DND-41 (cell line): ENCODE measurements around the gene SLC10A7.

Experiments used
- ATAC-seq: fragments of 200-7000 bp; cut with Tn5 transposase; 3 replicates; pipeline ENCODE4 v1.9.1; 2021; ENCODE audit warnings: low read depth; ENCODE audit not compliant: insufficient read depth
- DNase-seq: peaks from one replicate; pipeline ENCODE4 v3.0.0-alpha.2; 2020
- H2AFZ ChIP-seq: 2 replicates; pipeline ENCODE4 v1.6.0; 2012; ENCODE audit warnings: low read depth, low read length
- H3K27ac ChIP-seq: 2 replicates; pipeline ENCODE4 v1.5.1; 2012; ENCODE audit warnings: low read length, inconsistent platforms
- H3K27me3 ChIP-seq: fragments of 200-600 bp; sonication (generic); 2 replicates; pipeline ENCODE4 v1.6.0; 2012; ENCODE audit warnings: low read length, mild to moderate bottlenecking, inconsistent platforms; ENCODE audit not compliant: insufficient read depth, poor library complexity
- H3K36me3 ChIP-seq: 2 replicates; pipeline ENCODE4 v1.5.1; 2012; ENCODE audit warnings: low read length, inconsistent platforms; ENCODE audit not compliant: insufficient read depth
- H3K4me1 ChIP-seq: 2 replicates; pipeline ENCODE4 v1.5.1; 2012; ENCODE audit warnings: mild to moderate bottlenecking, low read length; ENCODE audit not compliant: insufficient read depth
- H3K4me2 ChIP-seq: 2 replicates; pipeline ENCODE4 v1.6.0; 2012; ENCODE audit warnings: mild to moderate bottlenecking, moderate library complexity, low read length, inconsistent platforms; ENCODE audit not compliant: insufficient read depth
- H3K4me3 ChIP-seq, 2 experiments: fragments of 200-600 bp in 1 of 2; shearing (Covaris generic) in 1 of 2; 2 replicates each; pipeline ENCODE4 v1.5.1; 2012 to 2016; ENCODE audit warnings: inconsistent platforms in 2 of 2, low read length in 2 of 2, mild to moderate bottlenecking in 2 of 2, low read depth in 1 of 2, moderate library complexity in 1 of 2
- H3K79me2 ChIP-seq: 2 replicates; pipeline ENCODE4 v1.6.0; 2012; ENCODE audit warnings: low read length, inconsistent platforms; ENCODE audit not compliant: insufficient read depth
- H3K9ac ChIP-seq: 2 replicates; pipeline ENCODE4 v1.6.0; 2012; ENCODE audit warnings: low read depth, mild to moderate bottlenecking, inconsistent platforms, low read length, moderate library complexity
- H3K9me3 ChIP-seq: 2 replicates; pipeline ENCODE4 v1.5.1; 2012; ENCODE audit warnings: low read length, moderate library complexity, mild to moderate bottlenecking, inconsistent platforms; ENCODE audit not compliant: insufficient read depth, severe bottlenecking
- H4K20me1 ChIP-seq: 2 replicates; pipeline ENCODE4 v1.6.0; 2012; ENCODE audit warnings: low read length; ENCODE audit not compliant: insufficient read depth
- EZH2 ChIP-seq: IDR thresholded peaks from 3 replicates; pipeline ENCODE4 v1.6.1; 2012; ENCODE audit warnings: borderline replicate concordance, low read depth, mild to moderate bottlenecking, moderate library complexity, low read length, inconsistent platforms; ENCODE audit not compliant: severe bottlenecking
- TF ChIP-seq, protein P1 (sequence below): IDR thresholded peaks from 2 replicates; pipeline ENCODE4 v1.5.1; 2012; ENCODE audit warnings: borderline replicate concordance, low read length, moderate library complexity, mild to moderate bottlenecking; ENCODE audit not compliant: poor library complexity, severe bottlenecking; ENCODE audit errors: extremely low read depth

Gene SLC10A7

DNA sequence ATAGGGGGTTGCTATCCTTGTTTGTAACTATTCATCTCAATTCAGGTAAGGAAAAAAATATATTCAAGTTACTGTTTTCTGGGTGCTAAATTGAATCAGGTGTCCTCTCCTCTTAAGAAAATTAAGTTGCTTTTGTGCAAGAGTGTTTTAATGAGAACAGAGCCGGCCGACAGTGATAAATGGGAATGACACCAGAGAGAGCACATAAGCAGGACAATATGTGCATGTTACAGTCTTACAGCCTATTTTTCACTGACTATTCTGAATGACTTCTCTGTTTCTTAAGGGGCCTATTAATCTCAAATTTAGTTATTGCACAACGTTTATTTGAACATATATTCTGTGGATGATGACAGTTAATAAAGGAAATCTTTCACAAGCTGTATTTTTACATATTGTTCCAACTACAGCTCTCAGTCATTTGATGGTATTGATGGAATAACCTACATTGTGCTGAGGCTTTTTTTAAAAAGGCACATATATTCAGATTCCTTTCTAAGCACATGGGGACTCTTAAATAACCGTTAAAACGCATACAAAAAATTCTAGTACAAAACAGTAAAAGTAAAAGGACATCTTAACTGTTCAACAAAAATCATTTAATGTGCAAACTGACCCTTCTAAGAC, 68.4 kb downstream of the SLC10A7 start:
- Histone ChIP-seq H3K9ac (no peak overlapping the region), H3K9me3 (no peaks in the 10 kb centered on the region), H4K20me1 (no peaks in the 10 kb centered on the region), H3K4me3 (no peak overlapping the region), H3K4me2 (no peak overlapping the region), H3K79me2 (peaks cover 2% of the 10 kb centered on the region; the same call in 1 of the 2 replicates), H3K27me3 (no peaks in the 10 kb centered on the region), H2AFZ (no peak overlapping the region), H3K27ac (no peak overlapping the region), H3K36me3 (no peaks in the 10 kb centered on the region), H3K4me1 (no peaks in the 10 kb centered on the region)
- ATAC-seq, result no peak
- DNase-seq, result no peak
- TF ChIP-seq EZH2, result no peak
- TF ChIP-seq, protein P1, sequence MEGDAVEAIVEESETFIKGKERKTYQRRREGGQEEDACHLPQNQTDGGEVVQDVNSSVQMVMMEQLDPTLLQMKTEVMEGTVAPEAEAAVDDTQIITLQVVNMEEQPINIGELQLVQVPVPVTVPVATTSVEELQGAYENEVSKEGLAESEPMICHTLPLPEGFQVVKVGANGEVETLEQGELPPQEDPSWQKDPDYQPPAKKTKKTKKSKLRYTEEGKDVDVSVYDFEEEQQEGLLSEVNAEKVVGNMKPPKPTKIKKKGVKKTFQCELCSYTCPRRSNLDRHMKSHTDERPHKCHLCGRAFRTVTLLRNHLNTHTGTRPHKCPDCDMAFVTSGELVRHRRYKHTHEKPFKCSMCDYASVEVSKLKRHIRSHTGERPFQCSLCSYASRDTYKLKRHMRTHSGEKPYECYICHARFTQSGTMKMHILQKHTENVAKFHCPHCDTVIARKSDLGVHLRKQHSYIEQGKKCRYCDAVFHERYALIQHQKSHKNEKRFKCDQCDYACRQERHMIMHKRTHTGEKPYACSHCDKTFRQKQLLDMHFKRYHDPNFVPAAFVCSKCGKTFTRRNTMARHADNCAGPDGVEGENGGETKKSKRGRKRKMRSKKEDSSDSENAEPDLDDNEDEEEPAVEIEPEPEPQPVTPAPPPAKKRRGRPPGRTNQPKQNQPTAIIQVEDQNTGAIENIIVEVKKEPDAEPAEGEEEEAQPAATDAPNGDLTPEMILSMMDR, result no peak

DNA sequence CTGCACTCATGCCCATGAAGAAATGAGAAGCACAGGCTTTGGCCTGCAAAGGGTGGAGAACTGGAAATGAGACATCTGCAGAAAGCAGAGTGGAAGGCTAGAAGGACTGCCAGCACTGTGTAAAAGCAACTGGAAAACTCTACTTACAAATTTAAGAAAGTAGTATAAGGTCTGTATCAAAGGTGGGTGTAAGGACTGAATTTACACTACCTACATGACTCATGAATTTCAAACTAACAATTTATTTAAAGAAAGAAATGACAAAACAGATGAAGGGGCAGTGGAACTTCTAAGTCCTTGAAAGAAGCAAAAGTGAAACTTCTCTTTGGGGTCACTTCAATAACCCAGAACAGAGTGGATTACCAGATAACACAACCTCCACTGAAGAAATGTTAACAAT, 71.2 kb downstream of the SLC10A7 start:
- Histone ChIP-seq H2AFZ (no peak overlapping the region), H3K36me3 (no peaks in the 10 kb centered on the region), H3K27ac (no peak overlapping the region), H4K20me1 (no peaks in the 10 kb centered on the region), H3K79me2 (peaks cover 2% of the 10 kb centered on the region; the same call in 1 of the 2 replicates), H3K9ac (no peak overlapping the region), H3K4me1 (no peaks in the 10 kb centered on the region), H3K4me2 (no peak overlapping the region), H3K9me3 (no peaks in the 10 kb centered on the region), H3K4me3 (no peak overlapping the region), H3K27me3 (no peaks in the 10 kb centered on the region)
- DNase-seq, result no peak
- 0 out of 3 replicates have a peak, but pooled peaks have one; percentile 33 for ATAC-seq
- TF ChIP-seq, protein P1, result no peak
- TF ChIP-seq EZH2, result no peak

DNA sequence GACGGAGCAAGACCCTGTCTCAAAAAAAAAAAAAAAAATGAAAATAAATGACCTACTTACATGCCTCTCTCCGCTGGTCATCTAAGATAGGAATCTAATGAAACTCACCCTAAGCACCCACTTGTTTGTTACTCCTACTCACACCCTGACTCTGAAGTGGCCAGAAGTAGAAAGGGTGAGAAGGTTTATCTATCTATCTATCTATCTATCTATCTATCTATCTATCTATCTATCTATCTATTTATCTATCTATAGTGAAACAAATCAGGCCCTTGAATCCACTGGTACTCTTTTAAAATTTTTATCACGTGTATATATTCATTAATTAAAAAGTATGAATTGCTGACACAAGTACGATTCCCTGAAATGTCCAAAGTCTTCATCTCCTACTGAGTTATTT, 75.2 kb downstream of the SLC10A7 start:
- Histone ChIP-seq H3K4me2 (no peak overlapping the region), H3K4me3 (no peak overlapping the region), H3K27ac (no peak overlapping the region), H3K4me1 (no peaks in the 10 kb centered on the region), H3K79me2 (peaks cover 2% of the 10 kb centered on the region; the same call in 1 of the 2 replicates), H3K9me3 (no peaks in the 10 kb centered on the region), H3K9ac (no peak overlapping the region), H2AFZ (no peak overlapping the region), H3K27me3 (no peaks in the 10 kb centered on the region), H3K36me3 (no peaks in the 10 kb centered on the region), H4K20me1 (no peaks in the 10 kb centered on the region)
- no peak for DNase-seq
- no peak for TF ChIP-seq EZH2
- TF ChIP-seq, protein P1, result no peak
- ATAC-seq, result no peak
